NCI-H524 treated with DMSO at 0.1 percent for 48 hours (cell line): ENCODE measurements around the gene HOXD11.

Experiments
- DNase-seq: peaks from one replicate; lab custom pipeline; 2025; lab: John Stamatoyannopoulos, UW

Gene HOXD11

DNA sequence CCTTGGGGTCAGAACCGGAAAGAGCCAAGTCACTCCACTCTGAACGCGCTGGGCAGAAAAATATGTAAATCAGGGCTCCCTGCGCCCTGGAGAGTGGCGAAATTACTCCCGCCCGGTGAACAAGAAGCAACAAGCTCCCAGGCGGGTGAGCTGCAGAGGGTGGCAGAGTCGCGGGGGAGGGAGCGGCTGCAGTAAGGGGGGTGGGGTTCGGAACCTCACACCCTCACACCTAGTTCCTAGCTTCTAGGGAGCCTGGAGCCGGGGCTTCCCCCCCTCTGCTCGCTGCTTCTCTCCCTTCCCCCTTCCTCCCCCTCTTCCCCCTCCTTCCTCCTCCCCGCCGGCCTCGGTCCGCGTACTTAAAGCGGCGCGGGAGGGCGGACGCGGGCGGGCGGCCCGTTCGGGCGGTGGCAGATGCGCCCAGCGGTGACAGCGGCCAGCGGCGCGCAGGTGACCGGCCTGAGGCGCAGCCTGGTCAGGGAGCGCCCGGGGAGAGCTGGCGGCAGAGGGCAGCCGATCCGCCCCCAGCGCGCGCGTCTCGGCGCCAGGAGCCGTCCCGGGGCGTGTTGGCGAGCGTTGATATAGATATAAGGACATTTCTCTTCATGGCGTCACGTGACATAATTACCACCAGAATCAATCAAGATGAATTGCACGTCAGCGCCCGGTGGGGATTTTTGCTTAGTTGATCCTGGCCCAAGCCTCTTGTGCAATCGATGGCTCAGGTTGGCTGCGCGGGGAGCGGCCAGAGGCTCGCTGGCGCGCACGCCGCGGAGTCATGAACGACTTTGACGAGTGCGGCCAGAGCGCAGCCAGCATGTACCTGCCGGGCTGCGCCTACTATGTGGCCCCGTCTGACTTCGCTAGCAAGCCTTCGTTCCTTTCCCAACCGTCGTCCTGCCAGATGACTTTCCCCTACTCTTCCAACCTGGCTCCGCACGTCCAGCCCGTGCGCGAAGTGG is at the start of gene HOXD11:
HOXD11 (plus strand) TSS at position 700 of the 959 bp plus-strand sequence; CDS start at position 776, 76 bp downstream.
- DNase-seq = no peak

DNA sequence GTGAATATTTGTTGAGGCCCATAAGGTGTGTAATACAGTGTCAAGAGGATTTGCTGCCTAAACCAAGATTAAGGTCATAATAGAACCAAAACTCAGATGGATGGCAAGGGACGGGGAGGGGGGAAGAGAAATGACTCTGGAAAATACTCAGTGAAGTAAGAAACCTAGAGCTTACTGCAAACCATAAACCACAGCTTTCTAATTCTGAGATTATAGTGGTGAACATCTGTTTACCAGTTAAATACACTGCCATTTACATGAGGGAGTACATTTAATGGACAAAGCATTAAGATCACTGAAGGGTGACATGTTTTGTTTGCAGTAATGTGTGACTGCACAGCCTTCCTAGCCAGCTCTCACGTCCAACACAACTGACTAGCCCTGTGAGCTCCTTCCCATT is 43.1 kb upstream of the HOXD11 start:
- DNase-seq = peak; percentile 84

DNA sequence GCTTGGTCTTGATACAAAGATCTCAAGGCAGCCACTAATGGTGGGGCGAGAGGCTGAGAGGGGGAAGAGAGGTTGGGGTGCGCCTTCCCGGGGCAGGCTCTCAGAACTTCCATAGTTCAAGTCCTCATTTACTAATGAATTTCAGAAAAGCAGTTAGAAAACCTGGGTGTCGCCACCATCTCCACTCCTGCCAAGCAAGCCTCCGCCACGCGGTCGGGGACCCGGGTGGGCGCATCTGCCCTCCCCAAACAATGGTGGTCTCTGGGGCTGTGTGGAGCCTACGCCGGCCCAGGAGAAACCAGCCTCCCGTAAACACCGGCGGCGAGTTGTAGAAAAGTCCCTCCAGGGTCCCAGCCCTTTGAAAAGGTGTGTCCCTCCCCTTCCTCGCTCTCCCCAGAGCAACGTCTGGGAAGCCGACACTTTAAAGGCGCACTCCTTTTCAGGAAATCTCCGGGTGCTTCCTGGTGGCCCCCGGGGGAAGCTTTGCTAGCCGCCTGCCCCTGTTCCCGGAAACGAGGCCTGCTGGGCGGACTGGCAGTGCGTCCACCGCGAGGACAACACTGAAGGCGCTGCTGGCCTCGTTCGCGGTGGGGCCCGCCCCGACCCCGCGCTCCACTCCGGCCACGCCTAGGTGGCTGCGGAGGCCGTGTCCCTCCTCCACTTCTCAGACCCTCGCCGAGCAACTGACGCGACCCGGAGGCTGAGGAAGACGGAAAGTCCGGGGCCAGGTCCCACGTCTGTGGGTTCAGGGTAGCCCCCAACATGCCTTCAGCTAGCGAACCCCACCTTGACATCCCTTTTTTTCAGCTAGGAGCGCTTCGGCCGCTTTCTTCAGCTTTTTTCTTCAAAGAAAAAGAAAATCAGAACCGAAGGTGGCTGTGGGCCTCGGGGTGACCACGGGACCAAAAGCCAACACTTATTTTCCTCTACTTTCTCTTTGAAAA is 40.2 kb upstream of the HOXD11 start:
- no peak for DNase-seq

DNA sequence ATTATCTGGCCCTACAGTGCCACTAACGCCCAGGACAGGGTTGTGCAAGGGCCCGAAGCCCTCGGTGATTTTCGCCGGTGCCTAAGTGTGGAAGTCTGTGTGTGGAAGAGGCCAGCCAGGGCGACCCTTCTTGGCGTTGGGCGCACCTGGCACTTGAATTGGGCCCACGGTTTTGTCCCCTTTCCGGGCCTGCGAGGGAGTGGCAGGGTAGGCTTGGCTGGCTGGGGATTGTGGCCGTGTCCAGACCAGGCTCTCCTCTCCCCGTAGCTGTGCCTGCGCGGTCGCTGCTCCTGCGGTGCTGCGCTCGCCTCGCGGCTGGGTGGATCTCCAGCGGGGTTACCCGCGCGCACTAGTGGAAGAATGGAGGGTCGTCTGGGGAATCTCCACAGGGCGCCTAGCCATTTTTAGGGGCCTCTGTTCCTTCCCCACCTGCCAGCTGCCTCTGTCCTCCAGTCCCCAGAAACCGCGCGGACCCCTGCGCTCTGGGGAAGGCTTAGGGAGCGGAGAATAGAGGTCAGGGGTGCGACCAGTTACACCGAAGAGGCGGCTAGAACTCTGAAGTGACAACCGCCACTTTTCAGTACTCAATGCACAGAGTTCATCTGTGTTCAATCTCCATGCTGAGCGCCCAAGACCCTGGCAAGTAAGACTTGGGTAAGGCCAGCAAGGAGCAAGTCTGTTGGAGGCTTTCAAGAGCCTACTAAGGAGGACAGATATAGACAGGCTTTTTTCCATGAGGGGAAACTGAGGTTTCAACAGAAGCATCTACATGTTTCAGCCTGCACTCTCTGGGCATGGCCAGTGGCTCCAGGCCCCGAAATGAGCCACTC is 39.3 kb upstream of the HOXD11 start:
- no peak for DNase-seq

DNA sequence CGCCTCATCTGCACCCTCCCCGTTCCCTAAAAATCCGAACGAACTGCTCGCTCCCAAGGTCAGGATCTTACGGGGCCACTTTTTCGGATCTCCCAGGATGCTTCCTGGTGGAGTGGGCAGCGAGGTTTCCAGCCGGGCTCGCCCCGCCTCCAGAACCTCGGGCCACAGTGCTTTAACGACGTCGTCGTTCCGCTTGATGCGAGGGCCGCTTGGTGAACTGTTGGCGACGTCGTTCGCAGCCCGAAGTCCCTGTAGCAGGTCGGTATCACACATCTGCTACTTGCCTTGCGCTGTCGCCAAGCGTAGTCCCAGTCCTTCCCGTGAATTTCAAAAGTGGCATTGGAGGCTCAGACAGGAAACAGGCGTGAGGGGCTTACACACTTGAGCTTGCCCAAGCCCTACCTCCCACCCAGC is 38.7 kb upstream of the HOXD11 start:
- no peak for DNase-seq

DNA sequence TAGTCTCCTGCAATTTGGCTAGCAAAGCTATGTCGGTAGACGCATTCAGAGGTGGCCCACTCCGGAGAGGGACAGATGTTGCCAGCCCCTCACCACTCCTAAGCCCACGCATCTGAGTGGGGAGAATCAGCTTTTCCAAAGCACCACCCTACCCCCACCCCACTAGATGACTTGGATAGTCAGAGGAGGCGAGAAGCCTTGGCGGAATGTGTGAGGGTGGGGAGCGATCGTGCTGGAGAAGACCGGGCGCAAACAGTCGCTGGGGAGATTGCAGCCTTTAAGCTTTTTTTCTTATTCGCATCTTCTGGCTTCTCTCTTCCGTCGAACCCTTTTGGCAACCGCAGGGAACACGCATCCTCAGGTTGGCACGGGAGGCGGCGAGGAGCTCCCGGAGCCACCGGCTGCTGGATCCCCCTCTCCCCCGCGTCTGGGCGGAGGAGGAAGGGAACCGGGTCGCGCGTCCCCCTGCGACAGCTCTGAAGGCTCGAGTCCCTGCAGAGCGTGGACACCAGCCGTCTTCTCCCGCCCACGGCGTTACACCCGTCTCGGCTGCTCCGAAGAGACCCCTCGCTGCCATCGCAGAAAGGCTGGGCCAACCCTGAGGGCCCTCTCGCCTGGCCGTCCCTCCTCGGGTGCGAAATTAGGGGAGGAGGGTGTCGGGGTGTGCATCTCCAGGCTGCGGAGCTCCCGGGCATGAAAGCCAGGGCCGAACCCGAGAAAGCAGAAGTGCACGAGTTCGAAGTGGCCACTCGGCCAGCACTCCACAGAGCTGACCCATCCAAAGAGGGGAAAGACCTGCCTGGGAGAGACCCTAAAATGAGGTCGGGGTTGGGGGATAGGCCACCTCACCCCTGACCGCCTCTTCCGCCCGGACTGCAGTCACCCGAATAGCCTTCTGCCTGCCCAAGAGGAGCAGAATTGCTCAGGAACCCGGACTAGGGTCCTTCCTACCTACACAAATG is 35.5 kb upstream of the HOXD11 start:
- no peak for DNase-seq

DNA sequence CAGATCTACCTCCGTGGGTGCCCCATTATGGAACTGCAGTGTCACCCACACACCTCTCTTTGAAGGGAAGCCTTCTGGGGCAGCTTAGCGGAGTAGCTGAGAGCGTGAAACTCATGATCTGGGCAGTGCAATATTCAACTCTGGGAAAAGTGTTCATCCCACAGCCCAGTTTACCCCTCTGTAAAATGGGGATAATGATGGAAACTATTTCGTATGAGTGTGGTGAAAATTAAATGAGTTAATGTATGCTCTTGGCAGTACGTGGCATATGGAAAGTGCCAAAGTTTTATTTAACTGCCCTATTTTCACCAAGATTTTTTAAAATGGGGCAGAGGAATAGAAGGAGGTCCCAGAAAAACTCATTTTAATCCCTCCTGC is 34.8 kb upstream of the HOXD11 start:
- no peak for DNase-seq

DNA sequence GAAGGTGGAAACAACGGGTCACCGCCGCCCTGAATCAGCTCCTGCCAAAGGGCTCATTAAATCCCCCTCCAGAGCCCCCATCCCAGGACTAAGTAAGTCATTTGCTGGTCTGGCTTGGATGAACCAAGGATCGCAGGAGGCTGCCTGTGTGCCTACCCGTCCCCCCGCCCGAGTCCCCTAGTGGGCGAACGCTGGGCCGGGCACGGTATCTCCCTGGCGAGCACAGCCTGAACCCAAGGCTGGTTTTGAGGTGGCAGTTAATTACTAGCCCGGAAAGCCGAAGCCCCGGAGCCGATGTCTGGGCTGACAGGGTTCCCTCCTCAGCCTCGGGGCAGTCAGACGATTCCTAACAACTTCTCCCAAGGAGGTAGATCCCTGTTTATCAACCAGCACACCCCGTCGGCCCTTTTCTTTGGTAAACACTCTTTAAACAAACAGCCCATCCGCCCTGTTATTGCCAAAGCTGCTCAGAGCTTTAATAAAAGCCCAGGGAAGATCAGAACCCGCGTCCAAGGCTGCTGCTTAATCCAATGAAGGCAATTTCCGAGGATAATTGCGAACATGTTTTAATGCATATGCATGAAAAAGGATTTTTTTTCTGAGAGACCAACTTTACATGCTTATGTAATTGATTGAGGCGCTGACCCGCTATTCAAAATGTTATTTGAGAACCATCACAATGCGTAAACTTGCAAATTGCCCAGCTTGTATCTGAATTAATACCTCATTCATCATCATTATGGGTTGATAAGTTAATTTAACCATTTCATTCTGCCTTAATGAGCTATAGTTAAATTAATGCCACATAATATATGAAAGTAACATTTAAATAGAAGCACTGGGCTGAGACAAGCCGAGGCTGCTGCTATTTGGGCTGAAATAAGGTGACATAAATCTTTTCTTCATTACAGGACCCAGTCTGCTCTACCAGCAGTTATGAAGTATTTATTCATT is 33.9 kb upstream of the HOXD11 start:
- DNase-seq = no peak

DNA sequence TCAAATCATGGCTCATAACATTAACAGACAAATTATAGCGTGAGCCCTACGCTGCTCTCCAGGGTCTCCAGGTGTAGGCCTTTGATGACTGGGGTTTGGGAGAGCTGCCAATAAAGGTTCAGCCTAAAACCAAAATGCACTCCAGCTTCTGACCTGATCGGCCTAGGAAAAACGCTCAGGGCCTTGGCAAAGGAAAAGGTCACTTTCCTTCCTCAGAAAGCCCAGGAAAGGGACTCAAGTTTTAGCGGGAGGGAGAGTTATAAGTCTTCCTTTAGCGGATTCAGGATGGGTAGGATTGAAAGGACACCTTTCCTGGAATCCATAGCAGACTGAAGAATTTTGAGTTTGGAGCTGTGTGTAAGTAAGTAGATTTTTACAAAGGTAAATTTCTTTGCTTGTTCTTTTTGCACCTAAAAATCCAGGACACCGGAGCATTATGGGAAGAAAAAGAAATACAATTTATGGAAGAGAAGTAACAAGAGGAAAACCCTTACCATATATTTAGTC is 32.1 kb upstream of the HOXD11 start:
- DNase-seq = no peak

DNA sequence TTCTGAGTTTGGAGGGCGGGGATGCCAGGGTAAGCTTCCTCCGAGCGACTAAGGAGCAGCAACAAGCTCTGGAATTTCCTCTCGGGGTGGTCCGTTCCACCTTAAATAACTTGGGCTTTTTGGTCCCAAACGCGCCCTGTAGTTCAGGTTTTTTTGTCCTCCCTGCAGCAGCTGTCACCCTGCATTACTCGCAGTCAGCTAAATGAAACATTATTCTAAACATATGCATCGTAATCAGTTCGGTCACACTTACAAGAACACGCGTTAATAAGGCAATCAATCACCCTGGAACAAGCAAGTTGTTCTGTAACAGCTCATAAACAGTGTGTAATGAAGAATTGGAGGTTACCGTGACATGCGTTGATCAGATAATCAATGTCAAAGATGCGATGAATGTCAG is 31.6 kb upstream of the HOXD11 start:
- peak; percentile 34 for DNase-seq

DNA sequence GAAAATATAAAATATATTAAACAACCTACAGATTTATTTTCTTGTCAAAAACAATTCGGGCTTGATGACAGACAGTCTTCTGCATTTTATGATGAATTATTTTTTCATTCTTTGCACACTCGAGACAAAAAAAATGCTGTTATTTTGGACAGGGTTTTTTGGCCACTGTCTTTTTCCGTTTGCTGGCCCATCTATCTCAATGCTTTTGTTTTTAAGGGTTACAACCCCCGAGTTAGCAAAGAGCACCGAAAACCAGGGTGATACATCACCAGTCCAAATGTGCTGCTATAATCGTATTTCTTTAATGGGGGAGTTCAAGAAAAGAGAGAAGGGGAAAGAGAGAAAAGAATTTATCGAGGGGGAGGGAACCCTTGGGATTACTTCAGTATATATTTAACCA is 31.0 kb upstream of the HOXD11 start:
- no peak for DNase-seq

DNA sequence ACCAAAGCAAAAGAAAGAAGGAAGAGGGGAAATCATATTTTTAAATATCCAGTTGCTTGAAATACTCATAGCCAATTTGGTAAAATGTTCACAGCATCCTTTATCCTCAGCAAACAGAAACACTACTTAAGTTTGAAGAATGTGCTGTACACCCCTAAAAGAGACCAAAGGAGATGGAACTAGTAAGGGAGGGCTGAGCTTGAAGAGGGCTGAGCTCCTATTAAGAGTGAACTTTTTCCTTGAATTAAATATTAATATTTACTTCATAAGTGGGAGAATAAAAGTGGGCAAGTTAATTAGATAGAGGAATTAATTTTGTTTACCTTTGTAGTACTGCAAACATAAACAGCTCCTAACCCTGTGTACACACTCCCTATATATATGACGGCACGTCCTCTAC is 30.3 kb upstream of the HOXD11 start:
- no peak for DNase-seq

DNA sequence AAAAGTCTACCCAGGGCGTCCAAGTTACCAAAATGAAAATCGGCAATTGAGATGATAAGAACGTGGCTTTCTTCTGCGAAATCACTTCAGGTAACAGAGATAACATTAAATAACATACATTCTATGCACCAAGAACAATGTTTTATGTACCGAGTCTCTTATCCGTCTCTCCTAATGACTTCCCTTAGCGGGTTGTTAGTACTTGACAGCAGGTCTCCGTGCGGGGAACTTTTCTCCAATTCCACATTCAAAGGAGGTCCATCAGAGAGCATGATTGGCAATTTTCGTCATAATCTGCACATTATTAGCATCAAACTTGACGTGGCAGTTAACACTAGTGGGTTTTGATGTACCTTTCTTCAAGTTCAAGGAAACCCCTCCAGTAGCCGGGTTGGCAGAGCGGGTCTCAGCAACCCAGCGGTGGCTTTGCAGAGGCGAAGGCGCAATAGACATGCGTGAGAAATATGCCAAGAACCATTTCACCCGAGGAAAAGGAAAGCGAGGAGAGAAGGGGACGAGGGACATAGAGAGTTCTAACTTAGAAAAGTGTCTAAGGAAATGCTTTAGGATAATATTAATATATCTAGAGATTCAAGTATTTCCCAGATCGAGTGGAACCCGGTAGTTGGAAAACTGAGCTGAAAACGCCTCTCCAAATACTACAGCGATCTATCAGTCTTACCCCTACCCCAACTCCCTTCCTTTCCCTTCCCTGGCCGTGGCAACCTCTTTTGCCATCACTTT is 28.4 kb upstream of the HOXD11 start:
- no peak for DNase-seq

DNA sequence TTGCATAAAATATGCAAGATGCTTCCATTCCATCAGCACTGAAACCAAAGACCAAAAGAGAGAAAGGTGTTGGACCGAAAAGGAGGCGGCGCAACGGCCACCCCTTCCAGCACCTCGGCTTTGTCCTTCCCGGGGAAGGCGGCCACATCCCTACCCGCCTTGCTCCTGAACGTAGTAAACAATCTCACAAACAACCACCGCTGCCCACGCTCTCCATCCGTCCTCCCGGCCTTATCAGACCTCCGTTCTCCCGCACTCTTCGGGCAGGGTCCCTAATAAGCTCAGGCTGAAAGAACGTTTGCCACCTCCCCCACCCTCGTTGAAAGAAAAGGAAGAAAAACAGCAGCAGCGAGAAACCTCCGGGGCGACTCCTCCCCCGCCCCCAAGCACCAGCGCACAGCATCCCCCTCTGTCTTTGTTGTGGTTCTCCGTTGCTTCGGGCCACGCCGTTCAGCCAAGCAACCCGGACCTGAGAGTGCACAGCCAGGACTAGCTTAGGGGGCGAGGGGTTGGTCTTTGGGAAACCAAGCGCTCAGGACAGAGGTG is 27.7 kb upstream of the HOXD11 start:
- no peak for DNase-seq

DNA sequence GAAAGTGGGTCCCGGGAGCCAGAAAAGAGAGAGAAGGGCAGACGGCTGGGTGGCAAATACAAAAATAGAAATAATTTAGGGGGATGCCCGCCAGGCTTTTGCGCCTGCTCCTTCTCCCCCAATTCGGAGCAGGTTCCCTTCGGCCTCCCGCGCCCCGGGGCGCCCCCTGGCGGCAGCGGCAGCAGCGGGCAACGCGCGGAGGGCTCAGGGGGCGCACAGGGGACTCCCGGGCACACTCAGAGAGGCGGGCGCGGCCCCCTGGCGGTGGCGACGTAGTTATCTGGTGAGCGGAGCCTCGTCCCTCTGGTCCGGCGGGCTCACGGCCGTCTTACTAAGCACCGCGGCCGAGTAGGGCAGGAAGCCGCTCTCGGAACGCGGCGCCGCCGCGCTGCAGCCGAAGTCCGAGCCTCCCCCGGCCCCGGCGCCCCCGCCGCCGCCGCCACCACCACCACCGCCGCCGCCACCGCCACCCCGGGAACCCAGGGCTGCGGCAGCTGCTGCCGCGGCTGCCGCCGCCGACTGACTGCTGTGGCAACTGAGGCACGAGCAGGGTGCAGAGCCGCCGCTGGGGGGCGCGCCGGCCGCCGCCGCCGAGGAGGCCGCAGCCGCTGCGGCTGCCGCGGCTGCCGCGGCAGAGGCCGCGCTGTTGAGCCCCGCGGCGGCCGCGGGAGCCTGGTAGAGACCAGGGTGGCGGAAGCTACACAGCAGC is 27.1 kb upstream of the HOXD11 start:
- peak; percentile 60 for DNase-seq

DNA sequence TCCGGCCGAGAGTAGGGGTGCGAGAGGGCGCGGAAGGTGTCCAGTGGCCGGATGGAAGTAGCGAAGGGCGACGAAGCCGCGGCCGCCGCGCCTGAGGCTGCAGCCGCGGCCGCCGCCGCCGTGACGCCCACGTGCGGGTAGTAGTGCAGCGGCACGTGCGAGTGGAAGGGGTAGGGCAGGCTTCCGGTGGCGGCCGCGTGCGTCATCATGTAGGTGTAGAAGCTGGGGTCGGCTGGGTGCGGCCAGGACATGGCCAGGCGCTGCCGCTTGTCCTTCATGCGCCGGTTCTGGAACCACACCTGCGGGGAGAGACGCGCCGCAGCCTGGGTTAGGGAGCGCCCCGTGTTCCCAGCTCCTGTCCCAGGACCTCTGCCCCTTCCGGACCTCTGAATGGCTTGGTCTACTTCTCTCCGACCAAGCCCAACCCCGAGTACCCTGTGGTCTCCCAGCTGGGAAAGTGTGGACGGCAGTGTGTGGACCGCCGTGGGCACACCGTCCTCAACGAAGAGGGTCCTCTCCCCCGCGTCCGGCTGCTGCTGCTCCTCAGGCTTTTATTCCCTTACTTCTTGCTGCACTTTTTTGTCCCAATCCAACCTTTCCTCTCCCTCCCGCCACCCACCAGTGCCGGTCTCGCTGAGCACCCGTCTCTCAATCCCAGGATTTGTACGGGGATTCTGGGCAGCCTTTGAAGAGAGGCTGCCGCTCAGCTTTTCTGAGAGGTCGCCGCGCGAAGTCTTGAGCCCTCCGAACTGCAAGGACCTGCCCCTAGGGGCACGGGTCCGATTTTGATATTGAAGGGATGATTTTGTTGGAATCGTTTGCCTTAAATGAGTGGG is 26.3 kb upstream of the HOXD11 start:
- no peak for DNase-seq

DNA sequence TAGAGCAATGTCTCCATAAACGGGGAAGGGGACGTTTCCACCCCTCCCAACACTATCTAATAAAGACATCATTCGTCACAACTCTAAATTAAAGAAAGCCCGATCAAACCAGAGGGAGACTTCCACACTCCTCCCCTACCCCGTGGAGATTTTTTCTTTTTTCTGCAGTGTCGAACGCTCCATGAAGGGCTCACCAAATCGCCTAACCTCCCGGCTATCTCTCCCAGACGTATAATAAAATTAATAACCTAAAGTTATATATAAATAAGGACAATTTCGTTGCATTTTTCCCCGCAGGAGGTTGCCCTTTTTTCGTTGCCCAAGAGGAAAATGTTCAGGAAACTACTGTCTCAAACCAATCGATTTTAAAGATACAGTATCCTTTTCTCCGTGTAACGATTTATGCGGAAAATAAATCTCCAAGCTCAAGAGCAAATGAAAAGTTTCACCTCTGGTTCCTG is 25.7 kb upstream of the HOXD11 start:
- no peak for DNase-seq
